Neural progenitor cell (in vitro differentiated cells): ENCODE results near the gene KRT82. TPM values are rescaled to one million over a fixed set of nuclear protein-coding genes. Genes with fewer than 3 reads are reported as not detected.
A peak's percentile ranks its signal among the peaks of the same experiment; 100 is the strongest.

Experiments
- DNase-seq: peaks from one replicate; pipeline ENCODE4 v3.0.0-alpha.2; 2016; ENCODE audit warnings: low spot score
- H2AFZ ChIP-seq: fragments of 200-600 bp; sonication (generic); replicated peaks from 2 replicates; pipeline ENCODE4 v1.6.1; 2016; ENCODE audit warnings: antibody characterized with exemption
- H3F3A ChIP-seq: fragments of 200-600 bp; sonication (generic); 2 replicates; pipeline ENCODE4 v1.6.1; 2016; ENCODE audit warnings: antibody characterized with exemption, low read depth
- H3K27ac ChIP-seq: fragments of 200-600 bp; sonication (generic); 2 replicates; pipeline ENCODE4 v1.5.1; 2016; ENCODE audit warnings: mild to moderate bottlenecking
- H3K27me3 ChIP-seq: fragments of 200-600 bp; sonication (generic); 2 replicates; pipeline ENCODE4 v1.6.1; 2016; ENCODE audit warnings: mild to moderate bottlenecking, moderate library complexity
- H3K36me3 ChIP-seq: fragments of 200-600 bp; sonication (generic); 2 replicates; pipeline ENCODE4 v1.5.1; 2016
- H3K4me1 ChIP-seq: fragments of 200-600 bp; sonication (generic); 2 replicates; pipeline ENCODE4 v1.6.1; 2016; ENCODE audit warnings: mixed run types
- H3K4me2 ChIP-seq: fragments of 200-600 bp; sonication (generic); 2 replicates; pipeline ENCODE4 v1.6.1; 2016
- H3K4me3 ChIP-seq: fragments of 200-600 bp; sonication (generic); 2 replicates; pipeline ENCODE4 v1.5.1; 2016
- H3K79me2 ChIP-seq: fragments of 200-600 bp; sonication (generic); 2 replicates; pipeline ENCODE4 v1.6.1; 2016; ENCODE audit warnings: low read depth
- H3K9ac ChIP-seq: fragments of 200-600 bp; sonication (generic); 2 replicates; pipeline ENCODE4 v1.6.1; 2016
- H3K9me3 ChIP-seq: fragments of 200-600 bp; sonication (generic); 2 replicates; pipeline ENCODE4 v1.5.1; 2016; ENCODE audit warnings: low read depth
- H4K20me1 ChIP-seq: fragments of 200-600 bp; sonication (generic); 2 replicates; pipeline ENCODE4 v1.6.1; 2016; ENCODE audit warnings: low read depth
- H3K27ac Mint-ChIP-seq: 3 replicates; pipeline ENCODE4 v1.8.0; 2021; ENCODE audit warnings: mixed read lengths
- H3K27me3 Mint-ChIP-seq: 2 replicates; pipeline ENCODE4 v1.8.0; 2022; ENCODE audit warnings: low read depth, mild to moderate bottlenecking, inconsistent platforms, moderate library complexity, mixed read lengths; ENCODE audit not compliant: insufficient read depth
- H3K36me3 Mint-ChIP-seq: 3 replicates; pipeline ENCODE4 v1.8.0; 2021; ENCODE audit warnings: mixed read lengths
- H3K4me1 Mint-ChIP-seq: 3 replicates; pipeline ENCODE4 v1.8.0; 2021; ENCODE audit warnings: mixed read lengths
- H3K4me3 Mint-ChIP-seq: 3 replicates; pipeline ENCODE4 v1.8.0; 2021; ENCODE audit warnings: mild to moderate bottlenecking, moderate library complexity, mixed read lengths
- H3K9me3 Mint-ChIP-seq: 3 replicates; pipeline ENCODE4 v1.8.0; 2020; ENCODE audit warnings: mixed read lengths
- EZH2 ChIP-seq: fragments of 200-600 bp; sonication (generic); IDR thresholded peaks from 2 replicates; pipeline ENCODE4 v1.6.1; 2017; ENCODE audit warnings: antibody characterized with exemption, mild to moderate bottlenecking, moderate library complexity
- EZH2phosphoT487 ChIP-seq: fragments of 200-600 bp; sonication (generic); IDR thresholded peaks from 2 replicates; pipeline ENCODE4 v1.6.1; 2017; ENCODE audit warnings: antibody characterized with exemption
- total RNA-seq: library from RNA; depleted of rRNA; stranded (reverse); fragments of >200 nt; gene quantifications from 2 replicates; pipeline ENCODE4 v1.2.3, GENCODE V29; 2015; ENCODE audit warnings: low replicate concordance
- TF ChIP-seq, protein P1 (sequence below): fragments of 200-600 bp; sonication (generic); IDR thresholded peaks from 2 replicates; pipeline ENCODE4 v1.5.1; 2017; ENCODE audit warnings: antibody characterized with exemption, mild to moderate bottlenecking

KRT82 gene
- total RNA-seq, 1 donor from 2014 or later: not detected

DNA sequence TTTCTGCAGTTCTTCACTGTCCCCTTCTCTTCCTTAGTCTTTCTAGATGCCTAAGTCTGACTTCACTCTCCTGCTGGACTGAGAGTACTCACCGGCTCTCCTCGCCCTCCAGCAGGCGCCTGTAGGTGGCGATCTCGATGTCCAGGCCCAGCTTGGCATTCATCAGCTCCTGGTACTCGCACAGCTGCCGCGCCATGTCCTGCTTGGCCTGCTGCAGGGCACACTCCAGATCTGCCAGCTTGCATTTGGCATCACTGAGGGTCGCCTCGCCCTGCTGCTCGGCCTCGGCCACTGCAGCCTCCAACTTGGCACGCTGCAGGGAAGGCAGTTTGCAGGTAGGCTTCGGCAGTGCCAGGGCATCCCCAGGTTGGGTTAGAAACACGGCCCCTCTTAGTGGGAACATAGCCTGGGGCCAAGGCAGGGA, 25.9 kb downstream of the KRT82 start:
- Histone ChIP-seq H3K4me3 (no peak overlapping the region), H3K4me2 (no peak overlapping the region), H3K9ac (no peak overlapping the region), H3K79me2 (no peaks in the 10 kb centered on the region), H3K36me3 (no peaks in the 10 kb centered on the region), H3K9me3 (no peaks in the 10 kb centered on the region), H3K27ac (no peak overlapping the region), H3F3A (no peaks in the 10 kb centered on the region), H2AFZ (peak overlapping the region; percentile 65), H3K4me1 (no peaks in the 10 kb centered on the region), H4K20me1 (no peaks in the 10 kb centered on the region), H3K27me3 (no peaks in the 10 kb centered on the region)
- Mint-ChIP-seq H3K4me1 (no peaks in the 10 kb centered on the region), H3K36me3 (no peaks in the 10 kb centered on the region), H3K4me3 (no peak overlapping the region), H3K27me3 (peaks cover 3% of the 10 kb centered on the region), H3K9me3 (no peaks in the 10 kb centered on the region), H3K27ac (no peak overlapping the region)
- DNase-seq: peak; percentile 59
- TF ChIP-seq EZH2phosphoT487: no peak
- TF ChIP-seq, protein P1, sequence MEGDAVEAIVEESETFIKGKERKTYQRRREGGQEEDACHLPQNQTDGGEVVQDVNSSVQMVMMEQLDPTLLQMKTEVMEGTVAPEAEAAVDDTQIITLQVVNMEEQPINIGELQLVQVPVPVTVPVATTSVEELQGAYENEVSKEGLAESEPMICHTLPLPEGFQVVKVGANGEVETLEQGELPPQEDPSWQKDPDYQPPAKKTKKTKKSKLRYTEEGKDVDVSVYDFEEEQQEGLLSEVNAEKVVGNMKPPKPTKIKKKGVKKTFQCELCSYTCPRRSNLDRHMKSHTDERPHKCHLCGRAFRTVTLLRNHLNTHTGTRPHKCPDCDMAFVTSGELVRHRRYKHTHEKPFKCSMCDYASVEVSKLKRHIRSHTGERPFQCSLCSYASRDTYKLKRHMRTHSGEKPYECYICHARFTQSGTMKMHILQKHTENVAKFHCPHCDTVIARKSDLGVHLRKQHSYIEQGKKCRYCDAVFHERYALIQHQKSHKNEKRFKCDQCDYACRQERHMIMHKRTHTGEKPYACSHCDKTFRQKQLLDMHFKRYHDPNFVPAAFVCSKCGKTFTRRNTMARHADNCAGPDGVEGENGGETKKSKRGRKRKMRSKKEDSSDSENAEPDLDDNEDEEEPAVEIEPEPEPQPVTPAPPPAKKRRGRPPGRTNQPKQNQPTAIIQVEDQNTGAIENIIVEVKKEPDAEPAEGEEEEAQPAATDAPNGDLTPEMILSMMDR: peak; percentile 64

DNA sequence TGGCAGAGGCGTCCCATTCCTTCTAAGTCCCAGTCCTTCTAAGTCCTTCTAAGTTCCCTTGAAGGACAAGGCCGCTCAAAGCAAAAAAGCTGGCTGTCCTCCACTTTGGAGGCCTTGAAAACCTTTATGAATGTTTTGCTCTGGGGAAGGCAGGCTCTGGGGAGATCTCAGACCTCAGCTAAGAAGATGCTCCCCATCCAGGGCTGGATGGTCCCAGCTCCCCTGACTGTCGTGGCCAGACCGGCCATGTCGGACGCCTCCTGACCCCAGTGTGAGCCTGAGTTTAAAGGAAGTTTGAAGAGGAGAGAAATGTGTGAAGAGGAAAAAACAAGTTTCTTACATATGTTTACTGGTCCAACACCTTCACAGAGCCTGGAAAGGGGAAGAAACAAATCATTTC, 26.6 kb downstream of the KRT82 start:
- no peaks in the 10 kb centered on the region for H3K9me3 ChIP-seq
- H3K4me1 Mint-ChIP-seq: no peaks in the 10 kb centered on the region
- no peak overlapping the region for H3K27ac Mint-ChIP-seq
- no peaks in the 10 kb centered on the region for H4K20me1 ChIP-seq
- H3K9me3 Mint-ChIP-seq: no peaks in the 10 kb centered on the region
- no peaks in the 10 kb centered on the region for H3K4me1 ChIP-seq
- no peak overlapping the region for H3K4me3 Mint-ChIP-seq
- H3F3A ChIP-seq: no peaks in the 10 kb centered on the region
- H3K79me2 ChIP-seq: no peaks in the 10 kb centered on the region
- H3K9ac ChIP-seq: no peak overlapping the region
- DNase-seq: no peak
- H3K27me3 ChIP-seq: no peaks in the 10 kb centered on the region
- no peak overlapping the region for H3K4me3 ChIP-seq
- no peak overlapping the region for H2AFZ ChIP-seq
- no peak overlapping the region for H3K27ac ChIP-seq
- H3K4me2 ChIP-seq: no peak overlapping the region
- H3K36me3 ChIP-seq: no peaks in the 10 kb centered on the region
- no peaks in the 10 kb centered on the region for H3K36me3 Mint-ChIP-seq
- TF ChIP-seq EZH2phosphoT487: no peak
- TF ChIP-seq EZH2: no peak
- TF ChIP-seq, protein P1: no peak
- peaks cover 3% of the 10 kb centered on the region for H3K27me3 Mint-ChIP-seq

DNA sequence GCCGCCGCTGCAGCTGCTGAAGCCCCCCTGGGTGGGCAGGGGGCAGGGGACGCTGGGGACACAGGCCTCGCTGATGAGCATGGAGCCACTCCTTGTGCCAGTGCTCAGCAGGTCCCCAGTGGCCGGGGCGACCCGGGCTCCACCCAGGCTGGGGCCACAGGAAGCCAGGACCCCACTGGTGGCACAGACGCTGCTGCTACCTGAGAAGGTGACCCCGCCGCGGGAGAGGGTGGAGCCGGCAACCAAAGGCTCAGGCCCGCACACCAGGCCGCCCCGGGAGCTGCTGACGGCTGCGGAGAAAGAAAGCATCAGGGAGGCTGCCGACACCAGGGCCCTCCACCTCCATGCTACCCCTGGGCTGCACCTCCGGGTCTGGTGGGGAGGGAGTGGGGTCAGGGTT, 28.0 kb downstream of the KRT82 start:
- Histone ChIP-seq H3K79me2 (no peaks in the 10 kb centered on the region), H3K4me1 (no peaks in the 10 kb centered on the region), H3F3A (no peaks in the 10 kb centered on the region), H3K9me3 (no peaks in the 10 kb centered on the region), H3K4me2 (no peak overlapping the region), H3K4me3 (no peak overlapping the region), H3K9ac (no peak overlapping the region), H3K27ac (no peak overlapping the region), H2AFZ (no peak overlapping the region), H3K27me3 (no peaks in the 10 kb centered on the region), H4K20me1 (no peaks in the 10 kb centered on the region), H3K36me3 (no peaks in the 10 kb centered on the region)
- no peak overlapping the region for H3K27ac Mint-ChIP-seq
- no peaks in the 10 kb centered on the region for H3K9me3 Mint-ChIP-seq
- no peak for DNase-seq
- H3K36me3 Mint-ChIP-seq: no peaks in the 10 kb centered on the region
- TF ChIP-seq EZH2: no peak
- TF ChIP-seq, protein P1: no peak
- no peak for TF ChIP-seq EZH2phosphoT487
- no peak overlapping the region for H3K4me3 Mint-ChIP-seq
- H3K4me1 Mint-ChIP-seq: no peaks in the 10 kb centered on the region
- peaks cover 3% of the 10 kb centered on the region for H3K27me3 Mint-ChIP-seq

DNA sequence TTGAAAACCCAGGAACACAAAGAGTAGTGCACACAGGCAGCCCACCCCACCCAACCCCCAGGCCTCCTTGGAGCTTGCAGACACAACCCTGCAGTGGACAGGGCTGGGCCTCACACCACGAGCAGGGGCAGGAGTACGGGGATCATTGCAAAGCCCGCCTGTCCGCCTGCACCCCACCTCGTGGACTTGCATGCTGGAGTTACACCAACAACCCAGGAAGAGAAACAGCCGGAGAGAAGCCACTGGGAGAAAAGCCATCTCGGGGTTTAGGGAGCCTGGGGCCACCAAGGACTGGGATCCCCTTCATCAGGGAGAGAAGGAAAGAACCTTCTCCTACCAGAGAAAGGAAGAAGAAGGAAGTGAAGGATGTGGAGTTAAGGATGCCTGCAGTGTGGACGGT, 28.9 kb downstream of the KRT82 start:
- H3K36me3 Mint-ChIP-seq: no peaks in the 10 kb centered on the region
- no peaks in the 10 kb centered on the region for H4K20me1 ChIP-seq
- H3K9me3 Mint-ChIP-seq: no peaks in the 10 kb centered on the region
- H3K27ac ChIP-seq: no peak overlapping the region
- H3K79me2 ChIP-seq: no peaks in the 10 kb centered on the region
- TF ChIP-seq EZH2 (no peak), EZH2phosphoT487 (no peak)
- TF ChIP-seq, protein P1: no peak
- DNase-seq: no peak
- H2AFZ ChIP-seq: no peak overlapping the region
- H3K36me3 ChIP-seq: no peaks in the 10 kb centered on the region
- peaks cover 3% of the 10 kb centered on the region for H3K27me3 Mint-ChIP-seq
- H3K4me1 Mint-ChIP-seq: no peaks in the 10 kb centered on the region
- no peak overlapping the region for H3K27ac Mint-ChIP-seq
- no peaks in the 10 kb centered on the region for H3F3A ChIP-seq
- H3K27me3 ChIP-seq: no peaks in the 10 kb centered on the region
- no peaks in the 10 kb centered on the region for H3K9me3 ChIP-seq
- H3K4me3 Mint-ChIP-seq: no peak overlapping the region
- no peak overlapping the region for H3K4me3 ChIP-seq
- H3K4me1 ChIP-seq: no peaks in the 10 kb centered on the region
- H3K9ac ChIP-seq: no peak overlapping the region
- no peak overlapping the region for H3K4me2 ChIP-seq
